ENCODE results near the gene RAD23B.

DNA sequence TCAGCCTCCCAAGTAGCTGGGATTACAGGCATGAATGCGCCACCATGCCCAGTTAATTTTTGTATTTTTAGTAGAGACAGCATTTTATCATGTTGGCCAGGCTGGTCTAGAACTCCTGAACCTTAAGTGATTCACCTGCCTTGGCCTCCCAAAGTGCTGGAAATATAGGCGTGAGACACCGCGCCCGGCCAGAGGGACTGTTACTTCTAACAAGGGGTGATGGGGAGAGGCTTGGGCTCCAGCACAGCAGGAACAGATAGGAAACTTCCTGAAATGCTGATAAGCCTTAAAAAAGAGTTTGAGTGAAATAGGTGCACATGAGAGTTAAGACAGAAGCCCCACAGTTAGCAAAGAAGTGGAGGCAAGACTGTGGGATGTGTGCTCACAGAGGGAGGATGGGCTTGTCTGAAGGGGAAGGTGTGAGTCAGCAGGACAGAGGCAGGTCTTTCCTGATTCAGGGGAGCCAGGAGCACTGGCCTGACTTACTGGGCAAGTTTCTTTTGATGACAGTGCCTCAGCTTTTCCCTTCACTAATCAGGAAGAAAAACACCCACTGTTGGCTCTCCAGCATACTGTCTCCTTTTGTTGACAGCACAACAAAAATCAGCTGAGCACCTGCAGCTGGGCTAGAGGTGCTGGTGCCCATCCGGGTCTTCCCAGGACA, 68.4 kb downstream of the RAD23B start:
- TF ChIP-seq CTCF (IDR thresholded peaks at IDR 0.05; ENCODE audit: insufficient read depth, low read depth, low read length): no peak
- no peak for TF ChIP-seq EZH2 (IDR thresholded peaks at IDR 0.05; ENCODE audit: insufficient read depth, low read length)
